Measurements from ENCODE around the gene RIIAD1. TPM values are rescaled to one million over a fixed set of nuclear protein-coding genes. Genes with fewer than 3 reads are reported as not detected.
"Not testable (repeated sequence)": the region's sequence is repeated elsewhere in the genome, so short reads cannot be mapped to it uniquely, and the experiment has no call there.

RIIAD1 gene
- polyA plus RNA-seq, 2 donors, result not detected

DNA sequence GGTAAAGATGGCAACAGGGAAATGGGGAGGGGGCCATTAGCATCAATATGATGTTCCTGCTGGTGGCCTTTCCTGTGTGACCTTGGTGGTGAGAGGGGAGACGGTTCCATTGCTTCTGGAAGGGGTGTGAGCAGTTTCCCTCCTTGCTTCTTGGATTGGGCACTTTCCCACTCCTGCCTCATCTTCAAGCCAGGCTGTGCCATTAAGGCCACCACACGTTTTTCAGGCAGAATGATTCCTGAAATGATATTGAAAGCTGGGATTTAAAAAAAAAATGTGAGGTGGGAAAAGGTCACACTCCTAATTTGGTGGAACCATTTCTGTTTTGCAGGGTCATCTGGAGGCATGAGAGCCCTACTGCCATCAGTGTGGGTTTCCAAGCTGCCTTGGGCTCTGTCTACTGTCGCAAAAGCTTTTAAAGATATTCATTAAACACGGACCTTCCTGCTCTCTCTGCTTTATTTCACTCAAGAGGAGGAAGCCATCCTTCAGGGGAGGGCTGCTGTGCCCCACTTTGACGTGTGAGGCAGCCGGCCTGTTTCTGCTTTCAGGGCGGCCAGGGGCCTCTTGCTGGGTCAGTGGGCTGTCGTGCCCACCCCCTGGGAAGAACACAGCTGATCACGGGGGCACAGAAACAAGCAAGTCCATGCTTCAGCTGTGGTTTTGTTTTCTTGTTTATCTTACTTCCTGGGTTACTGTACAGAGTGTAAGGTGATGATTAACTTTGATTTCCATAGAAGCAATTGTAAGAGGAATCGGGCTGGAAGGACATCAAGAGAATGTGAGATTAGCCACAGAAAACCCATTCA is 8.0 kb downstream of the RIIAD1 start:
- Histone ChIP-seq H3K9me3 (ENCODE audit: control insufficient read depth in 2 of 2, insufficient read depth in 1 of 2, low read depth in 1 of 2, low read length in 1 of 2) (no peaks in the 10 kb centered on the region), H3K27me3 (ENCODE audit: control insufficient read depth in 1 of 2, insufficient read depth in 2 of 2, low read length in 2 of 2) (no peaks in the 10 kb centered on the region), H3K4me1 (ENCODE audit: control insufficient read depth in 2 of 2, insufficient read depth in 2 of 2, low read length in 1 of 2) (no peaks in the 10 kb centered on the region), H3K27ac (ENCODE audit: low read depth in 2 of 2, low read length in 1 of 2) (no peak overlapping the region), H3K4me3 (ENCODE audit: low read depth in 1 of 2, low read length in 2 of 2) (no peak overlapping the region), H3K36me3 (ENCODE audit: control insufficient read depth in 2 of 2, insufficient read depth in 2 of 2, low read length in 1 of 2) (no peaks in the 10 kb centered on the region)
- 54 to 71% methylated on average over 10 of the region's 10 CpGs for WGBS, 2 donors

GRCh38 chr1:151729966-151730291 is 8.6 kb downstream of the RIIAD1 start:
- Histone ChIP-seq H3K27ac (ENCODE audit: low read depth in 2 of 2, low read length in 1 of 2) (no peak overlapping the region), H3K9me3 (ENCODE audit: control insufficient read depth in 2 of 2, insufficient read depth in 1 of 2, low read depth in 1 of 2, low read length in 1 of 2) (no peaks in the 10 kb centered on the region), H3K36me3 (ENCODE audit: control insufficient read depth in 2 of 2, insufficient read depth in 2 of 2, low read length in 1 of 2) (no peaks in the 10 kb centered on the region), H3K4me1 (ENCODE audit: control insufficient read depth in 2 of 2, insufficient read depth in 2 of 2, low read length in 1 of 2) (no peaks in the 10 kb centered on the region), H3K27me3 (ENCODE audit: control insufficient read depth in 1 of 2, insufficient read depth in 2 of 2, low read length in 2 of 2) (no peaks in the 10 kb centered on the region), H3K4me3 (ENCODE audit: low read depth in 1 of 2, low read length in 2 of 2) (no peak overlapping the region)
- WGBS, 2 donors, result 79 to 82% methylated on average over 4 of the region's 4 CpGs

DNA sequence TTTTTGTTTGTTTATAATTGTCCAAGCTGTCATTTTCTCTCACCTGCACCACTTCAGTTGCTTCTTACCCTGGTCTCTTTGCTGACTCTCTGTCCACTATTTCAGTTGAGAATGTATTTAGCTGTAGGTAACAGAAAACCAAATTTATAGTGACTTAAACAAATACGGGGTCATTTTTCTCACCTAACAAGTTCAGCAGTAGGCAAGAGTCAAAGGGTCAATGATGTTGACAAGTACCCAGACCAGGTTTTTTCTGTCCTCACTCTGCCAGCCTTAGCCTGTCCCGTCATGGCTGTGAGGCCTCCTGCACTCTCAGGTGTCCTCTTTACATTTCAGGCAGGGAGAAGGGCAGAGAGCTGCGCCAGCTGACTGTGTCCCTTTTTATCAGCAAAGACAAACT is 11.8 kb downstream of the RIIAD1 start:
- 70 to 73% methylated on average over 3 of the region's 3 CpGs for WGBS, 2 donors
- H3K4me1 ChIP-seq (ENCODE audit: control insufficient read depth in 2 of 2, insufficient read depth in 2 of 2, low read length in 1 of 2), result no peaks in the 10 kb centered on the region
- no peak overlapping the region for H3K27ac ChIP-seq (ENCODE audit: low read depth in 2 of 2, low read length in 1 of 2)
- no peak overlapping the region for H3K4me3 ChIP-seq (ENCODE audit: low read depth in 1 of 2, low read length in 2 of 2)
- H3K27me3 ChIP-seq (ENCODE audit: control insufficient read depth in 1 of 2, insufficient read depth in 2 of 2, low read length in 2 of 2), result no peaks in the 10 kb centered on the region
- H3K9me3 ChIP-seq (ENCODE audit: control insufficient read depth in 2 of 2, insufficient read depth in 1 of 2, low read depth in 1 of 2, low read length in 1 of 2), result peaks cover 2 to 3% of the 10 kb centered on the region in 2 donors
- H3K36me3 ChIP-seq (ENCODE audit: control insufficient read depth in 2 of 2, insufficient read depth in 2 of 2, low read length in 1 of 2), result no peaks in the 10 kb centered on the region

DNA sequence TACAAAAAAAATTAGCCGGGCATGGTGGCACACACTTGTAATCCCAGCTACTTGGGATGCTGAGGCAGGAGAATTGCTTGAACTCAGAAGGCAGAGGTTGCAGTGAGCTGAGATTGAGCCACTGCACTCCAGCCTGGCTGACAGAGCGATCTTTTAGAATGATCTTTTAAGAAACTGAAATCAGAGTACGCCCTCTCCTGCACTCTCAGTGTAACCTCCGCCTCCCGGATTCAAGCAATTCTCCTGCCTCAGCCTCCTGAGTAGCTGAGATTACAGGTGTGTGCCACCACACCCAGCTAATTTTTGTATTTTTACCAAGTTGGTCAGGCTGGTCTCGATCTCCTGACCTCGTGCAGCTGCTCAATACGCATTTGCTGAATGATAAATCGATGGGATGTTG is 12.7 kb downstream of the RIIAD1 start:
- H3K4me1 ChIP-seq (ENCODE audit: control insufficient read depth in 2 of 2, insufficient read depth in 2 of 2, low read length in 1 of 2); H3K4me3 ChIP-seq (ENCODE audit: low read depth in 1 of 2, low read length in 2 of 2); H3K9me3 ChIP-seq (ENCODE audit: control insufficient read depth in 2 of 2, insufficient read depth in 1 of 2, low read depth in 1 of 2, low read length in 1 of 2); H3K27me3 ChIP-seq (ENCODE audit: control insufficient read depth in 1 of 2, insufficient read depth in 2 of 2, low read length in 2 of 2); H3K36me3 ChIP-seq (ENCODE audit: control insufficient read depth in 2 of 2, insufficient read depth in 2 of 2, low read length in 1 of 2); H3K27ac ChIP-seq (ENCODE audit: low read depth in 2 of 2, low read length in 1 of 2): not testable (repeated sequence)
- WGBS, 2 donors, result 93 to 94% methylated on average over 9 of the region's 9 CpGs

- no peaks in the 10 kb centered on the region for H3K27me3 ChIP-seq (ENCODE audit: control insufficient read depth in 1 of 2, insufficient read depth in 2 of 2, low read length in 2 of 2)
- WGBS, 2 donors, result 81 to 90% methylated on average over 2 of the region's 2 CpGs
- peaks cover 2 to 3% of the 10 kb centered on the region in 2 donors for H3K9me3 ChIP-seq (ENCODE audit: control insufficient read depth in 2 of 2, insufficient read depth in 1 of 2, low read depth in 1 of 2, low read length in 1 of 2)
- no peak overlapping the region for H3K27ac ChIP-seq (ENCODE audit: low read depth in 2 of 2, low read length in 1 of 2)
- H3K4me3 ChIP-seq (ENCODE audit: low read depth in 1 of 2, low read length in 2 of 2), result no peak overlapping the region
- no peaks in the 10 kb centered on the region for H3K4me1 ChIP-seq (ENCODE audit: control insufficient read depth in 2 of 2, insufficient read depth in 2 of 2, low read length in 1 of 2)
- H3K36me3 ChIP-seq (ENCODE audit: control insufficient read depth in 2 of 2, insufficient read depth in 2 of 2, low read length in 1 of 2), result no peaks in the 10 kb centered on the region
These were observed 15.7 kb downstream of the RIIAD1 start for GRCh38 chr1:151737026-151737425.

- Histone ChIP-seq H3K4me1 (ENCODE audit: control insufficient read depth in 2 of 2, insufficient read depth in 2 of 2, low read length in 1 of 2) (no peaks in the 10 kb centered on the region), H3K4me3 (ENCODE audit: low read depth in 1 of 2, low read length in 2 of 2) (no peak overlapping the region), H3K27me3 (ENCODE audit: control insufficient read depth in 1 of 2, insufficient read depth in 2 of 2, low read length in 2 of 2) (no peaks in the 10 kb centered on the region), H3K9me3 (ENCODE audit: control insufficient read depth in 2 of 2, insufficient read depth in 1 of 2, low read depth in 1 of 2, low read length in 1 of 2) (peaks cover 2 to 3% of the 10 kb centered on the region in 2 donors), H3K36me3 (ENCODE audit: control insufficient read depth in 2 of 2, insufficient read depth in 2 of 2, low read length in 1 of 2) (no peaks in the 10 kb centered on the region), H3K27ac (ENCODE audit: low read depth in 2 of 2, low read length in 1 of 2) (no peak overlapping the region)
These were observed 16.2 kb downstream of the RIIAD1 start for GRCh38 chr1:151737479-151737878.

GRCh38 chr1:151739590-151740355 is 18.5 kb downstream of the RIIAD1 start:
- whole genome bisulfite sequencing, 2 donors, result 31 to 32% methylated on average over 3 of the region's 3 CpGs

GRCh38 chr1:151741516-151741915 is 20.2 kb downstream of the RIIAD1 start:
- Histone ChIP-seq H3K27me3 (ENCODE audit: control insufficient read depth in 1 of 2, insufficient read depth in 2 of 2, low read length in 2 of 2) (no peaks in the 10 kb centered on the region), H3K36me3 (ENCODE audit: control insufficient read depth in 2 of 2, insufficient read depth in 2 of 2, low read length in 1 of 2) (no peaks in the 10 kb centered on the region), H3K4me3 (ENCODE audit: low read depth in 1 of 2, low read length in 2 of 2) (no peak overlapping the region), H3K4me1 (ENCODE audit: control insufficient read depth in 2 of 2, insufficient read depth in 2 of 2, low read length in 1 of 2) (no peaks in the 10 kb centered on the region), H3K27ac (ENCODE audit: low read depth in 2 of 2, low read length in 1 of 2) (no peak overlapping the region), H3K9me3 (ENCODE audit: control insufficient read depth in 2 of 2, insufficient read depth in 1 of 2, low read depth in 1 of 2, low read length in 1 of 2) (peaks cover 2 to 3% of the 10 kb centered on the region in 2 donors)
- WGBS, 2 donors, result 90% methylated on average over 4 of the region's 4 CpGs

More at GRCh38 chr1:151739590-151740355, 18.5 kb downstream of the RIIAD1 start:
- H3K4me3 ChIP-seq (ENCODE audit: low read depth in 1 of 2, low read length in 2 of 2), result no peak overlapping the region
- no peaks in the 10 kb centered on the region for H3K36me3 ChIP-seq (ENCODE audit: control insufficient read depth in 2 of 2, insufficient read depth in 2 of 2, low read length in 1 of 2)
- H3K9me3 ChIP-seq (ENCODE audit: control insufficient read depth in 2 of 2, insufficient read depth in 1 of 2, low read depth in 1 of 2, low read length in 1 of 2), result peaks cover 2 to 3% of the 10 kb centered on the region in 2 donors
- no peaks in the 10 kb centered on the region for H3K4me1 ChIP-seq (ENCODE audit: control insufficient read depth in 2 of 2, insufficient read depth in 2 of 2, low read length in 1 of 2)
- H3K27ac ChIP-seq (ENCODE audit: low read depth in 2 of 2, low read length in 1 of 2), result peak overlapping the region; percentile 63 to 86
- no peaks in the 10 kb centered on the region for H3K27me3 ChIP-seq (ENCODE audit: control insufficient read depth in 1 of 2, insufficient read depth in 2 of 2, low read length in 2 of 2)

DNA sequence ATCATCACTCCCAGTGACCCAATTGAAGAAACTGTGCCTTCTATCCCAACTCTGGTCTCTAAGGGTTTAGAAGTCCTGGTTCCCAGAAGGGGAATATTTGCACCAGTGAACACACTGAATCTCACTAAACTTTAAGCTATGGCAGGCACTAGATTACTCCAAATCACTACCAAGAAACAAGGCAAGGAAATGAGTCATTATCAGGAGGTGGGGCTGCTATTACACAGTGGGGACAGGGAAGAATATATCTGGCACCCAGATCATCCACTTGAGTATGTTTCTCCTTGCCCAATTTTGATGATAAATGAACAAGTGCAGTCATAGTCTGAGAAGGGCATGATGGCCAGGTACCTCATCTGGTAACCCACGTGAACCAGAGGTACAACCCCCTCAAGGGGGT is 35.0 kb downstream of the RIIAD1 start:
- Histone ChIP-seq H3K27ac (ENCODE audit: low read depth in 2 of 2, low read length in 1 of 2) (no peak overlapping the region), H3K4me3 (ENCODE audit: low read depth in 1 of 2, low read length in 2 of 2) (no peak overlapping the region), H3K4me1 (ENCODE audit: control insufficient read depth in 2 of 2, insufficient read depth in 2 of 2, low read length in 1 of 2) (no peaks in the 10 kb centered on the region), H3K36me3 (ENCODE audit: control insufficient read depth in 2 of 2, insufficient read depth in 2 of 2, low read length in 1 of 2) (peaks cover under 1 to 10% of the 10 kb centered on the region in 2 donors), H3K27me3 (ENCODE audit: control insufficient read depth in 1 of 2, insufficient read depth in 2 of 2, low read length in 2 of 2) (no peaks in the 10 kb centered on the region), H3K9me3 (ENCODE audit: control insufficient read depth in 2 of 2, insufficient read depth in 1 of 2, low read depth in 1 of 2, low read length in 1 of 2) (no peaks in the 10 kb centered on the region)
- 60 to 67% methylated on average over 1 of the region's 1 CpG for WGBS, 2 donors

- Histone ChIP-seq H3K27me3 (ENCODE audit: control insufficient read depth in 1 of 2, insufficient read depth in 2 of 2, low read length in 2 of 2) (no peaks in the 10 kb centered on the region), H3K36me3 (ENCODE audit: control insufficient read depth in 2 of 2, insufficient read depth in 2 of 2, low read length in 1 of 2) (peaks cover 6 to 15% of the 10 kb centered on the region in 2 donors)
These were observed 37.9 kb downstream of the RIIAD1 start for GRCh38 chr1:151759241-151759640.

More at GRCh38 chr1:151759241-151759640, 37.9 kb downstream of the RIIAD1 start:
- H3K4me3 ChIP-seq (ENCODE audit: low read depth in 1 of 2, low read length in 2 of 2), result no peak overlapping the region
- peaks cover 0 to 2% of the 10 kb centered on the region in 2 donors for H3K4me1 ChIP-seq (ENCODE audit: control insufficient read depth in 2 of 2, insufficient read depth in 2 of 2, low read length in 1 of 2)
- H3K9me3 ChIP-seq (ENCODE audit: control insufficient read depth in 2 of 2, insufficient read depth in 1 of 2, low read depth in 1 of 2, low read length in 1 of 2), result no peaks in the 10 kb centered on the region
- no peak overlapping the region for H3K27ac ChIP-seq (ENCODE audit: low read depth in 2 of 2, low read length in 1 of 2)

Data from esophagus (tissue), 2 donors.